ENCODE data around the gene CCDC9B. TPM values are rescaled to one million over a fixed set of nuclear protein-coding genes. Genes with fewer than 3 reads are reported as not detected.

CCDC9B gene
- total RNA-seq, 4 donors from 2014 or later = 28.0 to 105 (median 66.7) TPM

DNA sequence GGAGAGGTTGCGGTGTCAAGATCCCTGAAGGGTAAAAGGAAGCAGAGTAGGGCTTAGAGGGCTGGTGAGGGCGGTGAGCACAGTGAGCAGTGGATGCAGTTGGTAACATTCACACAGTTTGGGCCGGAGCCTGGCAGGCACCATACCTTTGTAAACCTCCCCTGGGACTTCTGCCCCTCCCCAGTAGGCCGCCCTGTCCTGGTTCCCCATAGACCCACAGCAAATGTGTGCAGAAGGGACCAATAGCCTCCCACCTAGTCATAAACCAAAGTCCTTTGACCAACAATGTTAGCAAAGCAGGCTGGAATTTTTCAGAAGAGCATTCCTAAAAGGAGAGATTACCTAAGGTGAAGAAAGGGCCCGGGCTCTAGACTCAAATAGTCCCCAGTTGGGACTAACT, 8.4 kb upstream of the CCDC9B start:
- no peaks in the 10 kb centered on the region for H3K36me3 ChIP-seq
- H3K27me3 ChIP-seq = no peaks in the 10 kb centered on the region
- 92 to 100% methylated on average over 1 to 4 of the region's 5 CpGs for WGBS, 2 donors (ENCODE audit: low coverage in 1 of 2)
- TF ChIP-seq POLR2AphosphoS5 (IDR thresholded peaks at IDR 0.05) = no peak
- TF ChIP-seq, protein P1, sequence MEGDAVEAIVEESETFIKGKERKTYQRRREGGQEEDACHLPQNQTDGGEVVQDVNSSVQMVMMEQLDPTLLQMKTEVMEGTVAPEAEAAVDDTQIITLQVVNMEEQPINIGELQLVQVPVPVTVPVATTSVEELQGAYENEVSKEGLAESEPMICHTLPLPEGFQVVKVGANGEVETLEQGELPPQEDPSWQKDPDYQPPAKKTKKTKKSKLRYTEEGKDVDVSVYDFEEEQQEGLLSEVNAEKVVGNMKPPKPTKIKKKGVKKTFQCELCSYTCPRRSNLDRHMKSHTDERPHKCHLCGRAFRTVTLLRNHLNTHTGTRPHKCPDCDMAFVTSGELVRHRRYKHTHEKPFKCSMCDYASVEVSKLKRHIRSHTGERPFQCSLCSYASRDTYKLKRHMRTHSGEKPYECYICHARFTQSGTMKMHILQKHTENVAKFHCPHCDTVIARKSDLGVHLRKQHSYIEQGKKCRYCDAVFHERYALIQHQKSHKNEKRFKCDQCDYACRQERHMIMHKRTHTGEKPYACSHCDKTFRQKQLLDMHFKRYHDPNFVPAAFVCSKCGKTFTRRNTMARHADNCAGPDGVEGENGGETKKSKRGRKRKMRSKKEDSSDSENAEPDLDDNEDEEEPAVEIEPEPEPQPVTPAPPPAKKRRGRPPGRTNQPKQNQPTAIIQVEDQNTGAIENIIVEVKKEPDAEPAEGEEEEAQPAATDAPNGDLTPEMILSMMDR (IDR thresholded peaks at IDR 0.05) = no peak
- no peak for TF ChIP-seq EP300 (IDR thresholded peaks at IDR 0.05)
- H3K4me3 ChIP-seq = no peak overlapping the region
- H3K9me3 ChIP-seq = no peaks in the 10 kb centered on the region
- peaks cover 0 to 16% (median 7%) of the 10 kb centered on the region in 3 donors for H3K4me1 ChIP-seq
- ATAC-seq = no peak
- no peak overlapping the region for H3K27ac ChIP-seq

DNA sequence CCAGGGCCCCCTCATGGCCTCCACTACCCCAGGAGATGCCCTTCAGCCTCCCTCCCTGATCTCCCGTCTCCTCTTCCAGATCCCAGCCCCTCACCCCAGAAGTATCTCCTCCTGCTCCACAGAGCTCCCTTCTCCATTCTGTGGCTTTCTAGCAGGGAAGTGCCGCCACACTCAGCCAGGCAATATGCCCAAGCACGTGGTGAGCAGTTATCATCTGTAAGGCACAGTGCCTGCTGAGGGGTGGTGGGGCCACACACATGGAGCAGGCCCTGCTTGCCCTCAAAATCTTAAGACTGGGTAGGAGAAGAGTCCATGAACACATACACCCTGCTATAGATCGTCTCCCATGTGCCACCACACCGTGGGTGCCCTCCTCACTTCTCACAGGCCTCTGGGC, 7.7 kb upstream of the CCDC9B start:
- no peak overlapping the region for H3K27ac ChIP-seq
- H3K9me3 ChIP-seq = no peaks in the 10 kb centered on the region
- ATAC-seq = no peak
- WGBS, 2 donors (ENCODE audit: low coverage in 1 of 2) = 100% methylated on average over 3 of the region's 5 CpGs; no CpG with 5 or more reads in 1 of the 2 donors
- H3K4me3 ChIP-seq = no peak overlapping the region
- no peaks in the 10 kb centered on the region for H3K27me3 ChIP-seq
- TF ChIP-seq EP300 (IDR thresholded peaks at IDR 0.05) = no peak
- TF ChIP-seq, protein P1 (IDR thresholded peaks at IDR 0.05) = no peak
- no peak for TF ChIP-seq POLR2AphosphoS5 (IDR thresholded peaks at IDR 0.05)
- TF ChIP-seq POLR2A (IDR thresholded peaks at IDR 0.05) = no peak
- peaks cover 0 to 17% (median 12%) of the 10 kb centered on the region in 3 donors for H3K4me1 ChIP-seq
- no peaks in the 10 kb centered on the region for H3K36me3 ChIP-seq

DNA sequence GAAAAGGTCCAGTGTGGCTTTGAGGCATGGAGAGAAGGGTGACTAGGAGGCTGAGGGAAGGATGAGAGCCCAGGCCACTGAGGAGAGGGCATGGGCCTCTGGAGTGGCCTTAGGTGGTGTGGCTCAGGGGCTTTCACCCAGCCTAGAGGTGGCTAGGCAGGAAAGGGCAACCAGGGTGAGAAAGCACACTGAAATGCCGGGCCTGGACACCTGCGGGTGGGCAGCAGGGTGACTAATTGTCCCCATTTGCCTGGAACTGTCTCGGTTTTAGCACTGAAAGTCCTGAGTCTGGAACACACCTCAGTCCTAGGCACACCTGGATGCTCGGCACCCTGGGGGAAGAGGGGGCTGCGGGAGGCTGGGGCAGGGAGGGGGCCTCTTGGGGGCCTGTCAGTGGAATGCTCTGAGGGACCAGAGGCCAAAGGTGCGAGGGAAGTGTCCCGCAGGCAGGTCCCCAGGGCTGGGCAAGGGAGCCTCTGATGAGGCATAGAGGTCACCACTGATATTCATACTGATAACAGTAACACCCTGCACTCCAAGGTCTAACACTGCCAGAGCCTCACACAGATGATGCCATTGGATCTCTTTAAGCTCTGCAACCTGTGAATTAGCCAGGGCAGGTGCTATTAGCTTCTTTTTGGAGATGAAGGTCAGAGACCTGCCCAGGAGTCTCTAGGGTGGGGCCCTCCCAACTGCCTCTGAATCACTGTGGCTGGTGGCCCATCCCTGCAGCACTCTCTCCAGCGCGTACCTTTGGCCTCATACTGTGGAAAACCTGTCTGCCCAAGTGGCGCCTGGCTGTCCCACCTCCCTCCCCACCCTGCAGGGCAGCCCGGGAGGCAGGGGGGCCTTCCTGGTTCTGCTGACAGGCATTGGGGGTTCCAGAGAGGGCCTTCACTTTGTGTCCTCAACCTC, 7.1 kb upstream of the CCDC9B start:
- H3K27ac ChIP-seq = no peak overlapping the region
- H3K4me3 ChIP-seq = no peak overlapping the region
- H3K36me3 ChIP-seq = no peaks in the 10 kb centered on the region
- WGBS, 2 donors (ENCODE audit: low coverage in 1 of 2) = 83 to 98% methylated on average over 1 to 5 of the region's 11 CpGs
- no peak for ATAC-seq
- H3K9me3 ChIP-seq = no peaks in the 10 kb centered on the region
- H3K4me1 ChIP-seq = peaks cover 0 to 23% (median 13%) of the 10 kb centered on the region in 3 donors
- TF ChIP-seq POLR2AphosphoS5 (IDR thresholded peaks at IDR 0.05) = no peak
- TF ChIP-seq, protein P1 (IDR thresholded peaks at IDR 0.05) = no peak
- TF ChIP-seq POLR2A (IDR thresholded peaks at IDR 0.05) = no peak
- no peak for TF ChIP-seq EP300 (IDR thresholded peaks at IDR 0.05)
- H3K27me3 ChIP-seq = no peaks in the 10 kb centered on the region

DNA sequence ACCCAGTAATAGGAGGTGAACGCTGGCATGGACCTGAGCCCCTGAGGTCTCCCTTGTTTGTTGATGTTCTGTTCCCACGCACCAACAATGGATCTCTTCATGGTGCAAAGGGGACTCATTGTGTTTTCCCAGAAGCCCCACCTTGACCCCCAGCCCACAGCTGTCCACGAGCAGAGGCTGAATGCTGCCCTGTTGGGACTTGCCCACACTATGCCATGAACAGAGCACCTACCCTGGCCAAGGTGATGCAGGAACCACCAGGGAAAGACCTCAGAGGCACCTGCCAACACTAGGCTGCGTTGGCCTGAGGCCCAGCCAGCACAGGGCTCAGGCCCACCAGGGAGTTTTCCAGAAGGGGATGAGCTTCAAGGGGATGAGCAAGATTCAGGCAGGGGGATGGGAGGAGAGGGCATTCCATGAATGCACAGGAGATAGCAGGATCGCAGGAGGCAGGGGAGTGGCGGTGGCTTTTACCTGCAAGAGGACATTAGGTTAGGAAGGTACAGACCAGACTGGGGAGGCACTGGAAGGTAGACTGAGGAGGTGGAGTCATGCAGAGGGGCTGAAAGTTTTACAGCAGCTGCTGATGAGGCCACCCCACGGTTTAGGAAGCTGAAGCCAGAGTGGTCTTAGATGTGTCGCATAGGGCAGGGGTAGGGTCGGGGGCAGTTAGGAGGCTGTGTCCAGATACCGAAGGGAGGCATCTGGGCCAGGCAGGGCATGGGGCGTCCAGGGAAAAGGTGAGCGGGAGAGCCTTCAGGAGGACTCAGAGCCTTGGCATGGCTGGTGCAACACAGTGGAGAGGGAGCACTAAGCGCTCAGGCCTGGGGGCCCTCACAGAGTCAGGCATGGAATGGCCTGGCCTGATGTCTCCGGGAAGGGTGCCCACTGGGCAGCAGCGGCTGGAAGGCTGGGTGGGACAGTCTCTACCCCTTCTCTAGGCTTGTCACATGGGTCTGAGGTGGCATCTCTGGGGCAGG, 6.1 kb upstream of the CCDC9B start:
- TF ChIP-seq POLR2AphosphoS5 (IDR thresholded peaks at IDR 0.05) (no peak), EP300 (IDR thresholded peaks at IDR 0.05) (no peak), POLR2A (IDR thresholded peaks at IDR 0.05) (no peak)
- TF ChIP-seq, protein P1 (IDR thresholded peaks at IDR 0.05) = no peak
- H3K36me3 ChIP-seq = no peaks in the 10 kb centered on the region
- no peak overlapping the region for H3K27ac ChIP-seq
- peaks cover 0 to 33% (median 15%) of the 10 kb centered on the region in 3 donors for H3K4me1 ChIP-seq
- WGBS, 2 donors (ENCODE audit: low coverage in 1 of 2) = 88 to 93% methylated on average over 3 to 11 of the region's 15 CpGs
- no peaks in the 10 kb centered on the region for H3K27me3 ChIP-seq
- no peaks in the 10 kb centered on the region for H3K9me3 ChIP-seq
- no peak overlapping the region for H3K4me3 ChIP-seq
- no peak for ATAC-seq

Measured in gastroesophageal sphincter (tissue), 4 donors.